Mucosa of descending colon (tissue), 3 donors: ENCODE measurements around the gene OR2A1. TPM values are rescaled to one million over a fixed set of nuclear protein-coding genes. Genes with fewer than 3 reads are reported as not detected.
A peak's percentile ranks its signal among the peaks of the same experiment; 100 is the strongest.
"Not testable (repeated sequence)": the region's sequence is repeated elsewhere in the genome, so short reads cannot be mapped to it uniquely, and the experiment has no call there.

Experiments
- ATAC-seq: fragments of 200-7000 bp; cut with Tn5 transposase; one replicate; pipeline ENCODE4 v1.9.1; 2020; ENCODE audit warnings: mild to moderate bottlenecking, moderate library complexity
- DNase-seq, 3 donors: peaks; one replicate each; pipeline ENCODE4 v3.0.0-alpha.2; 2020
- H3K36me3 ChIP-seq: fragments of 200-600 bp; one replicate; pipeline ENCODE4 v1.8.0; 2021; ENCODE audit warnings: low read depth, mild to moderate bottlenecking
- H3K4me1 ChIP-seq: fragments of 200-600 bp; one replicate; pipeline ENCODE4 v1.8.0; 2021; ENCODE audit warnings: low read depth, mild to moderate bottlenecking
- H3K4me3 ChIP-seq: fragments of 200-600 bp; one replicate; pipeline ENCODE4 v1.8.0; 2021; ENCODE audit warnings: mild to moderate bottlenecking
- H3K9me3 ChIP-seq: fragments of 200-600 bp; one replicate; pipeline ENCODE4 v1.8.0; 2021; ENCODE audit warnings: mild to moderate bottlenecking
- intact Hi-C, 2 donors: fragments of 100-400 bp; cut with DNase I in 1 of 2; cut with micrococcal nuclease in 1 of 2; formaldehyde crosslinking; loops; one replicate each; pipeline versions ENCODE4 v1.11.0 to v1.11.1; 2022; cut with DNase I, micrococcal nuclease
- total RNA-seq, 3 donors: library from RNA; stranded (reverse); fragmentation: NEBNext Ultra II Directional in 2 of 3; extraction: Animal tissue kit (Norgen Biotek cat#: 25700) in 2 of 3; gene quantifications; one replicate each; pipeline versions ENCODE4 v1.2.1 to v1.2.4, GENCODE V29; 2021 to 2023
- donor health status: DM: no; HTN: no; CAD: no; lungs with moderate emphysema.
- donor health status: DM: no; HTN: no; CAD: no.
- donor health status: DM: no; HTN: yes; CAD: no.

The OR2A1 gene
- total RNA-seq, 3 donors from 2014 or later = not detected

DNA sequence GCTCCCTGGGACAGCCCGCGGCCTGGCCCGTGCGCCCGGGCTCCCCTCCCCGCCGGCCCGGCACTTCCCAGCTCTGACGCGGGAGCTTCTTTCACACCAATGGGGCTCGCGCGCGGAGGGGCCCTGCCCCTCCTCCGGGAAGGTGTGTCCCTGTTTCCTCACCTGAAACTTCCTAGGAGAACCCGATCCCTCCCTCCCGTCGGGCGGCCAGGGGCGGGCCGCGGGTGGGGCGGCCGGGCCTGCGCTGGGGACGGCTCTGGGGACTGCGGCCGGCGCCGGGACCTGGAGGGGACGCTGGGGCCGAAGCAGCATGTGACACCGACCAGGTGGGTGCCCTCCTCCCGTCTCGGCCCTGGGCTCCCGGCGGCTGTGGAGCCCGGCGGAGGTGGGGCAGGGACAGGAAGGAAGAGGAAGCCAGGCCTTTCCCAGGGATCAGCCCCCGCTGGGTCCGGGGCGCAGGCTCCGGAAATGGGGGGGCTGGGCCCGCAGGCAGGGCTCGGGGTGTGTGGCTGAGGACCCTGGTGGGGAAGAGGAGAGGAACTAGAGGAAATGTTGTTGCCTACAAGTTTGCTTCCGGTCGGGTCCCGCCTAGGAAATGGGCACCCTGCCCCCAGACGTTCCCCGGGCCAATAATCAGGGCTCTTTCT, 43.1 kb downstream of the OR2A1 start, which contains the start of gene ARHGEF5:
Gene ARHGEF5, plus strand, starts transcription at position 227 of the 647 bp plus-strand sequence. CDS start 7,268 bp downstream, outside the sequence.
- H3K36me3 ChIP-seq, H3K9me3 ChIP-seq, intact Hi-C loops, DNase-seq, H3K4me3 ChIP-seq, H3K4me1 ChIP-seq: not testable (repeated sequence)
- peak; percentile 95 for ATAC-seq

DNA sequence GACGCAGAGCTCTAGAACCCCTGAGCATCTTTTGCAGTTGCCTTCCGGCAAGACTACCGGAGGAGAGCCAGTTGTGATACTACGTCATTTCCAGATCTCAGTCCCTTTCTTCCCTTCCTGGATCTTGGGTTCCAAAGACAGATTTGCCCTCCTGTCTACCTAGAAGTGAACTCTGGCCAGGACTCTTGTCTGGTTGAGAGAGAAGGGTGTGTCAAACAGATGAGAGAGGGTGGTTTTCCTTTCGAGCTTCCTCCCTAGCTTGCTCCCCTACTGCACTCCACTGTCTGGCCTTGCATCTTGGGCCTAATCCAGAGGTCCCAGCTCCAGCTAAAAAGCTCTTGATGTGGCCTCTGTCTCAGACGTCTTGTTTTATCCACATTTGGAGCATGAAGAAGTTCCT, 44.0 kb downstream of the OR2A1 start:
- H3K9me3 ChIP-seq, H3K4me1 ChIP-seq, H3K36me3 ChIP-seq, H3K4me3 ChIP-seq, DNase-seq, intact Hi-C loops: not testable (repeated sequence)
- ATAC-seq = peak; percentile 56

DNA sequence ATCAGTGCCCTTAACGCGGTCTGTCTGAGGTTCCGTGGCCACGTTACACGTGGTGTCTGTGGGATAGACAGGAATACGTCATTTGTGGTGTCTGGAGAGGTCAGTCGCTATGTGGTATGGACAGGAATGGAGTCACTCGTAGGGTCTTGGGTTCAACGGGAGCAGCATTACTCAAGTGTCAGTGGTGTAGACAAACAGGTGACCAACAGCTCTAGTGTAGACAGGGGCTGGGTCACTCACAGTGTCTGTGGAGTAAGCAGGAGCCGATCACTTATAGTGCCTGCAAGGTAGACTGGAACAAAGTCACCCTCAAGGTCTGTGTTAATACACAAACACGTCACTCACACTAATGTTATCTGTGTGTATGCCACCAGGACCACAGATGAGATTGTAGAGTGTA, 44.6 kb downstream of the OR2A1 start:
- intact Hi-C loops, ATAC-seq: not testable (repeated sequence)

DNA sequence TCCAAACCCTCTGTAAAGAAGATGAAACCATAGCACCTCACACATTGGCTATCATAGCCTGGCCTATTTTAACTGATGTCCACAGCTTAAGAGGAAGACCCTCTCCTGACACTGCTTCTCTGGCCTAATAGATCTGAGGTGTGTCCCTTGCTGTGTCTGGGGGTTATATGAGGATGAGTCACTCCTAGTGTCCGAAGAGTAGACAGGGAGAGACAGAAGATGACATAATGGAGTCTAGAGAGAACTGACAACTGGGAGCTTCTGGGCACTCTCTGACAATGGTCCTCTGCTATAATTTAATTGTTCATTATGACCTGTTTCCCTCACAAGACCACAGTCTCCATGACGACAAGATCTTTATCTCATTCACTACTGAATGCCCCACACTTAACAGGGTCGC, 49.8 kb downstream of the OR2A1 start:
- ATAC-seq = peak; percentile 9
- H3K9me3 ChIP-seq, intact Hi-C loops, H3K4me3 ChIP-seq, H3K4me1 ChIP-seq, H3K36me3 ChIP-seq, DNase-seq: not testable (repeated sequence)

More for the DNA sequence above, 44.6 kb downstream of the OR2A1 start:
- H3K4me1 ChIP-seq, H3K4me3 ChIP-seq, DNase-seq, H3K36me3 ChIP-seq, H3K9me3 ChIP-seq: not testable (repeated sequence)

DNA sequence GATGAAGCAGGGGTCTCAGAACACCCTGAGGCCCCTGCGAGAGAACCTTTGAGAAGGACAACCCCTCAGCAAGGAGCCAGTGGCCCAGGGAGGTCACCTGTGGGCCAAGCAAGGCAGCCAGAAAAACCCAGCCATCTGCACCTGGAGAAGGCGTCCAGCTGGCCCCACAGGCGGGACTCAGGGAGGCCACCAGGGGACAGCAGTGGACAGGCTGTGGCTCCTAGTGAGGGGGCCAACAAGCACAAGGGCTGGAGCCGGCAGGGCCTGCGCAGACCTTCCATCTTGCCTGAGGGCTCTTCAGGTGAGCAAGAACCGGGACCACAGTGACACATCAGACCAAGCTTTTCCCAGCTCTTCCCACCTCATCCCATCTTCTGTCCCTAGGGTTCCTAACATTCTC, 53.3 kb downstream of the OR2A1 start:
- ATAC-seq, intact Hi-C loops, H3K4me1 ChIP-seq: not testable (repeated sequence)

DNA sequence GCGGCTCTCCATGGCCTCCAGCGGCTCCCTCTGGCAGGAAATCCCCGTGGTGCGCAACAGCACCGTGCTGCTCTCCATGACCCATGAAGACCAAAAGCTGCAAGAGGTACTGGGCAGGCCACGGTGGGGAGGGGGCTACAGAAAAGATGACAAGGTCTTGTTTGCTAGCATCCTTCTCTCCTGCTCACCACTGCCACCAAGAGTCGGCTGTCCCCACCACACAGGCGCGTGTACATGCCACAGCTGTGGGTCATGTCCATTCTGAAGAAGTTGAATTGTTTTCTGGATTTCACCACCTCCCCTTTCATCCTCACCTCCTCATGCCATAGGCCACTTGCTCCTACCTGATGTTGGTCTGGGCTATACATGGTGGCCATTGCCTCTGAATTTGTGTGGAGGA, 55.0 kb downstream of the OR2A1 start:
- H3K36me3 ChIP-seq, intact Hi-C loops, H3K4me1 ChIP-seq, ATAC-seq, DNase-seq, H3K9me3 ChIP-seq, H3K4me3 ChIP-seq: not testable (repeated sequence)

More for the DNA sequence above, 53.3 kb downstream of the OR2A1 start:
- not testable (repeated sequence) for DNase-seq, H3K9me3 ChIP-seq, H3K36me3 ChIP-seq, H3K4me3 ChIP-seq

DNA sequence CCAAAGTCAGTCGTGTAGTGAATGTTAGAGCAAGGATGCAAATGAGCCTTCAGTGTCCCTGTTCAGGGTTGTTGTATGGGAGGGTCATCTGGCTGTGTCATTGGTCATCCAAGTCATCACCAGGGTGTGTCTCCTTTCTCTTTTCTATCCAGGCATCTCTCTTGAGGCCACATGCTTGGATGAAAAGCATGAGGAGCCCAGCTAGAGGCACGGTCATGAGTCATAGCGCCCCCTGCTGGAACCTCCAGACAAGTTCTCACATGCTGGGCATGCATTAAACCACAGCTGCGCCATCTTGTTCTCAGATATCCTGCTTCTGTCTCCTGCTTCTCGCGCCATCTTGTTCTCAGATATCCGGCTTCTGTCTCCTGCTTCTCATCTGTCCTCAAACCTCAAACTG, 57.0 kb downstream of the OR2A1 start:
- peak; percentile 56 for ATAC-seq
- DNase-seq, H3K9me3 ChIP-seq, intact Hi-C loops, H3K4me1 ChIP-seq, H3K4me3 ChIP-seq, H3K36me3 ChIP-seq: not testable (repeated sequence)

Other genes starting within 250 kb of the OR2A1 start
- not detected for gene OR2A25, start 242.6 kb upstream of the OR2A1 start, total RNA-seq
- gene OR2A12, start 226.1 kb upstream of the OR2A1 start, total RNA-seq = not detected
- not detected for gene OR2A2, start 202.8 kb upstream of the OR2A1 start, total RNA-seq
- gene OR2A14, start 189.2 kb upstream of the OR2A1 start, total RNA-seq = not detected
- 1 to 10 TPM; 7.3 to 9.5 (median 8.6) TPM for gene CTAGE4, start 129.0 kb upstream of the OR2A1 start, total RNA-seq
- 10 to 100 TPM in 2 of 3 donors, under 1 TPM in 1; 0.51 to 62.2 (median 41.7) TPM for gene ARHGEF35, start 116.6 kb upstream of the OR2A1 start, total RNA-seq
- gene OR2A42, start 72.8 kb upstream of the OR2A1 start, total RNA-seq = under 1 TPM in 1 of 3 donors, not detected in 2; 0.32 TPM
- 10 to 100 TPM; 12.4 to 46.2 (median 16.2) TPM for gene OR2A7, start 47.6 kb upstream of the OR2A1 start, total RNA-seq
- 10 to 100 TPM in 1 of 3 donors, 1 to 10 TPM in 2; 1.7 to 13.8 (median 4.0) TPM for gene CTAGE8, start 43.1 kb upstream of the OR2A1 start, total RNA-seq
- 100 to 1,000 TPM in 1 of 3 donors, 10 to 100 TPM in 2; 54.7 to 102 (median 68.9) TPM for gene ARHGEF5, start 43.0 kb downstream of the OR2A1 start, total RNA-seq
- not detected for gene NOBOX, start 91.3 kb downstream of the OR2A1 start, total RNA-seq